GM18951 (cell line): ENCODE results near the gene ZNF234.
"Not testable (repeated sequence)": the region's sequence is repeated elsewhere in the genome, so short reads cannot be mapped to it uniquely, and the experiment has no call there.

Source experiments
- POLR2A ChIP-seq: IDR thresholded peaks from 4 replicates; pipeline ENCODE4 v1.6.1; 2011; ENCODE audit warnings: mild to moderate bottlenecking; ENCODE audit not compliant: insufficient read length, insufficient read depth; ENCODE audit errors: extremely low read depth
- in situ Hi-C: fragments of 300-500 bp; cut with MboI; formaldehyde crosslinking; loops from one replicate; pipeline ENCODE4 v1.12.0; 2022; ENCODE audit warnings: low sequenced_read_pairs, mixed read lengths, inconsistent platforms; ENCODE audit not compliant: unreplicated experiment

ZNF234 gene

DNA sequence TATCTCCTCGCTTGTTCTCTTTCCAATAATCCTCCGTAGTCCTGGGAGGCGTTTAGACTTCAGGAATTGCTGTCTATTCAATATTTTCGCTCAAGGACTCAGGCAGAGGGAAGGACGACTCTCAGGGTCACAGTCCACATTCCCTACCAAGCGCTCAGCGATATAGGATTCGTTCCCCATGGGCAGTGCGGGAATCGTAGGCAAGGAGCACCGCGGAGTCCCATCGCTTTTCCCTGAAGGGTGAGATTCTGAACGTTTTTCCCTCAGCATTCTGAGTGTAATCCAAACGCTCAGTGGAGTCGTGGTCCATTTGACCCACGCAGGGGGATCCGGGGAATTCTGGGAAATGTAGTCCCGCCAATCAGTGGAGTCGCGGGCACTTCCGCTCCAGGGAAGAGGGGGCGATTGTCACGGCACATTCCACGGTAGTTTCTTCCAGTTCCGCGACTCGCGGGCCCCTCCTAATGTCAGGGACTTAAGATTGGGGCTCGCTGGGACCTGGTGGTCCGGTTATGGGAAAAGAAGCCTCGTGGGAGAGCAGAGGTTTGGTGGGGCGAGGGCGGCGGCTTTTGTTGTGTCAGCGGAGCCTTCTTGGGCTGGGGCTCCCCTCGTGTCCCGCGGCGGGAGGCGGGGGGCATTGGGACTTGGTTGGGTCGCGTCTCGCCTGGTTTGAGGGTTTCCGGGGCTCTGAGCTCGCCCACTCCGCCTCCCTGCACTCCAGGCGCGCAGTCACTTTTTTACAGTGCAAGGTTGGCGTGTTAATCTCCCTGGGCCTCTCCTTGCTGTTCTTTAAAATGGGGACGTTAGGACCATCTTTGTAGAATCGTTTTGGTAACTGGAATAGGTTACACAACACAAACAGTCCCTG, at the start of gene ZNF234:
ZNF234 (plus strand) TSS at position 364 of the 868 bp plus-strand sequence. CDS start 3,079 bp downstream, outside the sequence.
- peak; percentile 65 for TF ChIP-seq POLR2A
- in situ Hi-C loops = no loop called here

- in situ Hi-C loops = no loop called here
- TF ChIP-seq POLR2A = no peak
Measured at GRCh38 chr19:44092108-44092507, 49.2 kb upstream of the ZNF234 start.

- in situ Hi-C loops = no loop called here
- peak; percentile 59 for TF ChIP-seq POLR2A
Measured at GRCh38 chr19:44093931-44094765, 47.2 kb upstream of the ZNF234 start, which contains the start of gene ZNF224. TSS of gene ZNF224 (plus strand) at chr19:44094361. CDS start at chr19:44097874, 3,513 bp downstream.

DNA sequence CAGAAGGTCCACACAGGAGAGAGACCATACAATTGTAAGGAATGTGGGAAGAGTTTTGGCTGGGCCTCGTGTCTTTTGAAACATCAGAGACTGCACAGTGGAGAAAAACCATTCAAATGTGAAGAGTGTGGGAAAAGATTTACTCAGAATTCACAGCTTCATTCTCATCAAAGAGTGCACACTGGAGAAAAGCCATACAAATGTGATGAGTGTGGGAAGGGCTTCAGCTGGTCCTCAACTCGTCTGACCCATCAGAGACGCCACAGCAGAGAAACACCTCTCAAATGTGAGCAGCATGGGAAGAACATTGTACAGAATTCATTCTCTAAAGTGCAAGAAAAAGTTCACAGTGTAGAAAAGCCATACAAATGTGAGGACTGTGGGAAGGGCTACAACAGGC, 33.6 kb upstream of the ZNF234 start:
- in situ Hi-C loops = no loop called here
- no peak for TF ChIP-seq POLR2A

GRCh38 chr19:44109458-44109857, 31.9 kb upstream of the ZNF234 start:
- in situ Hi-C loops = no loop called here
- TF ChIP-seq POLR2A = no peak

DNA sequence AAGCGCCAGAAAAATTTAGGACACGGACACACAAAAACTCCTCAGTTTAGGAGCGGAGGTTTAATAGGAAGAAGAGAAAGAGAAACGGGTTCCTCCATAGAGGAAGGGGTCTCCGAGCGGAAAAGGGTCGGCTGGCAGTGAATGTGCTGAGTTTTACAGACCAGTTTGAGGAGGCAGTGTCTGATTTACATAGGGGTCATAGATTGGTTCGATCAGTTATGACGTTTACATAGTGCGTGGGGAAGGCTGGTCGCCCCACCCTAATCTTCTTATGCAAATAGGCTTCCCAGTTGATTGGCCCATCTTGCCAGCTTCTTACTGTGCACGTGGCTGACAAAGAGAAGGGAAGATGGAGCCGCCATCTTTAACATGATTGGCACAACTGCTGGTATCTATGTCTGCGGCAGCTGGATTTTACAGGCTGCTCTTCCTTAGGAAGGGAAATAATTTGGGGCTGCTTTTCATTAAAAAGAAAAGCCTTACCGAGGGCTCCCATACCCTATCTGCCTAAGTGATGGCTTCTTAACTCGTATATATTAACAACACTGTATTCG, 29.4 kb upstream of the ZNF234 start:
- in situ Hi-C loops = no loop called here
- no peak for TF ChIP-seq POLR2A

GRCh38 chr19:44112802-44113137, 28.6 kb upstream of the ZNF234 start:
- in situ Hi-C loops = no loop called here
- no peak for TF ChIP-seq POLR2A

DNA sequence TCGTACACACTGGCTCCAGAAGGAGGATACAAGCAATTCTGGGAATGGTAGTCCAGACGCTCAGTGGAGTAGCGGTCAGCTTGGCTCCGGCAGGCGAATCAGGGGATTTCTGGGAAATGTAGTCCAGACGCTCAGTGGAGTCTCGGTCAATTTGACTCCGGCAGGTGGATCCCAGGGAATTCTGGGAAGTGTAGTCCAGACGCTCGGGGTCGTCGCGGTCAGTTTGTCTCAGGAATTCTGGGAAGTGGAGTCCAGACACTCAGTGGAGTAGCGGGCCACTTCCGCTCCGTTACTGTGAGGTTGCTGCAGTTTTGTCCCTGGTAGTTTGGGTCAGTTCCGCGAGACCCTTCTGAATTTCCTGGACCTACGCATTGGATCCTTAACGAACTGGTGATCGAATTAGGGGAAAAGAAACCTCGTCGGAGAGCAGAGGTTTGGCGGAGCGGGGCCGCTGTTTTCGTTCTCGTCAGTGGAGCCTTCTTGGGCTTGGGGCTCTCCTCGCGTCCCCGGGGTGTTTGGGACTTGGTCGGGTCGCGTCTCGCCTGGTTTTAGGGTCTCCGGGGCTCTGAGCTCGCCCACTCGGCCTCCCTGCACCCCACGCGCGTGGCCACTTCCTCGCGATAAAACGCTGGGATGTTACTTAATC, 28.1 kb upstream of the ZNF234 start, which contains the start of gene ZNF225:
ZNF225 (plus strand) TSS at position 262 of the 646 bp plus-strand sequence. CDS start 2,429 bp downstream, outside the sequence.
- TF ChIP-seq POLR2A = peak; percentile 76
- in situ Hi-C loops = no loop called here

DNA sequence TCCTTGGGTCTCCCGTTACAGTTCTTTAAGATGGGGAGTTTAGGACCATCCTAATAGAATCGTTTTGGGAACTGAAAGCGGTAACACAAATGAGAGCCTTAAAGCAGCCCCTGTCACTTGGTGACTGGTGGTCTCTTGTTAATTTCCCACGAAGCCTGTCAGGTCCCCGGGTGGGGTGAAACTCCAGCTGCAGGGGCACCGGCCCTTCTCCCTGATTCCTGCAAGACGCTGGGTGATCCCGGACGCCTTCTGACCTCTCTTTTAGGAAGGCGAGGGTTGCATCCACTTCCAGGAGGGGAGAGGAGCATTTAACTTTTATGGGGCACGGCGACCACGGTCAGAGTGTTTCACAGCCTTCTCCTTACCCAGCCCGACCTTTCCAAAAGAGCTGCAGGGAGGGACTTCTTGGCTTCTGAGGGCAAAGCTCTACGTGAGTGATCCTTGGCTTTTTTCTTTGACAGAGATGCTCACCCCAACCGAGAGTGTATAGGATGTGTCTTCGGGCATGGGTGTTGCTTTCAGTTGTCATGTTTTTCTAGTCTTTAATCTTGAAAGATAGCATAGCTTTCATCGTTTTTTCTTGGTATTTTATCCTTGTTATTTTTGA, 27.5 kb upstream of the ZNF234 start:
- in situ Hi-C loops = no loop called here
- no peak for TF ChIP-seq POLR2A

DNA sequence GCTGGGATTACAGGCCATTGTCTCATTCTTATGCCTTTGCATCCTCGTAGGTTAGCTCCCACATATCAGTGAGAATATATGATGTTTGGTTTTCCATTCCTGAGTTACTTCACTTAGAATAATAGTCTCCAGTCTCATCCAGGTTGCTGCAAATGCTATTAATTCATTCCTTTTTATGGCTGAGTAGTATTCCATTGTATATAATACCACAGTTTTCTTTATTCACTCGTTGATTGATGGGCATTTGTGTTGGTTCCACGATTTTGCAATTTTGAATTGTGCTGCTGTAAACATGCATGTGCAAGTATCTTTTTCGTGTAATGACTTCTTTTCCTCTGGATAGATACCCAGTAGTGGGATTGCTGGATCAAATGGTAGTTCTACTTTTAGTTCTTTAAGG, 20.2 kb upstream of the ZNF234 start:
- in situ Hi-C loops = not testable (repeated sequence)

DNA sequence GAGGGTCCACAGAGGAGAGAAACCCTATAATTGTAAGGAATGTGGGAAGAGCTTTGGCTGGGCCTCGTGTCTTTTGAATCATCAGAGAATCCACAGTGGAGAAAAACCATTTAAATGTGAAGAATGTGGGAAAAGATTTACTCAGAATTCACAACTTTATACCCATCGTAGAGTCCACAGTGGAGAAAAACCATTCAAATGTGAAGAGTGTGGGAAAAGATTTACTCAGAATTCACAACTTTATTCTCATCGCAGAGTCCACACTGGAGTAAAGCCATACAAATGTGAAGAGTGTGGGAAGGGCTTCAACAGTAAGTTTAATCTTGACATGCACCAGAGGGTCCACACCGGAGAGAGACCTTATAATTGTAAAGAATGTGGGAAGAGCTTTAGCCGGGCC, 9.4 kb upstream of the ZNF234 start:
- no peak for TF ChIP-seq POLR2A
- in situ Hi-C loops = no loop called here

DNA sequence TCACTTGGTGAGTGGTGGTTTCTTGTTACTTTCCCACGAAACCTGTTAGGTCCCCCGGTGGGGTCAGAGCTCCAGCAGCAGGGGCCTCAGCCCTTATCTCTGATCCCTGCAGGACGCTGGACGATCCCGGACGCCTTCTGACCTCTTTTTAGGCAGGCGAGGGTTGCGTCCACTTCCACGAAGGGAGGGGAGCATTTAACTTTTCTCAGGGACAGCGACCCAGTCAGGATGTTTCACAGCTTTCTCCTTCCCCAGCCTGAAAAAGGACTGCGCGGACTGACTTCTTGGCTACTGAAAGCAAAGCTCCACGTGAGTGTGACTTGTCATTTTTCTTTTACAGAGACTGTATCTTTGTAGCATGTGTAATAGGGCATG, 692 bp downstream of the ZNF234 start:
- TF ChIP-seq POLR2A = no peak
- in situ Hi-C loops = no loop called here
